ENCODE measurements around the gene FOXP1.

GRCh38 chr3:71409352-71409751 is 174.2 kb downstream of the FOXP1 start:
- TF ChIP-seq POLR2AphosphoS5 (IDR thresholded peaks at IDR 0.05; ENCODE audit: low read depth, low read length) (no peak), TAF1 (IDR thresholded peaks at IDR 0.05; ENCODE audit: borderline replicate concordance, insufficient read depth, low read length) (no peak), SIN3A (IDR thresholded peaks at IDR 0.05; ENCODE audit: borderline replicate concordance, insufficient read depth, low read length) (no peak), REST (IDR thresholded peaks at IDR 0.05; ENCODE audit: insufficient read depth in 1 of 2, low read depth in 2 of 2, low read length in 2 of 2) (no peak)
